Parathyroid adenoma (tissue), 2 donors: Measurements from ENCODE around the gene BARD1.
"Not testable (repeated sequence)": the region's sequence is repeated elsewhere in the genome, so short reads cannot be mapped to it uniquely, and the experiment has no call there.

Experiments used
- H2AFZ ChIP-seq: fragments of 300-600 bp; sonication (generic); one replicate; pipeline ENCODE4 v1.7.0; 2017; ENCODE audit warnings: antibody characterized with exemption, mild to moderate bottlenecking
- H3K27ac ChIP-seq: fragments of 300-600 bp; sonication (generic); one replicate; pipeline ENCODE4 v1.7.0; 2017
- H3K27me3 ChIP-seq: fragments of 300-600 bp; sonication (generic); one replicate; pipeline ENCODE4 v1.7.0; 2017; ENCODE audit warnings: low read length; ENCODE audit not compliant: control insufficient read depth, insufficient read depth
- H3K36me3 ChIP-seq: fragments of 300-600 bp; sonication (generic); one replicate; pipeline ENCODE4 v1.7.0; 2017; ENCODE audit warnings: low read length; ENCODE audit not compliant: control insufficient read depth, insufficient read depth
- H3K4me1 ChIP-seq: fragments of 300-600 bp; sonication (generic); one replicate; pipeline ENCODE4 v1.7.0; 2017; ENCODE audit warnings: control low read depth
- H3K4me2 ChIP-seq: fragments of 300-600 bp; sonication (generic); one replicate; pipeline ENCODE4 v1.7.0; 2017; ENCODE audit warnings: low read length
- H3K4me3 ChIP-seq: fragments of 300-600 bp; sonication (generic); one replicate; pipeline ENCODE4 v1.7.0; 2017; ENCODE audit warnings: low read depth, low read length
- H3K79me2 ChIP-seq: fragments of 300-600 bp; sonication (generic); one replicate; pipeline ENCODE4 v1.7.0; 2017; ENCODE audit warnings: control low read depth
- H3K9ac ChIP-seq: fragments of 300-600 bp; sonication (generic); one replicate; pipeline ENCODE4 v1.7.0; 2017; ENCODE audit warnings: mild to moderate bottlenecking
- H3K9me3 ChIP-seq: fragments of 300-600 bp; sonication (generic); one replicate; pipeline ENCODE4 v1.7.0; 2017; ENCODE audit warnings: low read length; ENCODE audit not compliant: control insufficient read depth
- CTCF ChIP-seq: fragments of 300-600 bp; sonication (generic); IDR thresholded peaks from one replicate; pipeline ENCODE4 v1.7.0; 2017; ENCODE audit warnings: antibody characterized with exemption, mild to moderate bottlenecking
- donor health status: primary hyperparathyroidism.

Gene BARD1

GRCh38 chr2:214800180-214800579, 9.3 kb downstream of the BARD1 start:
- Histone ChIP-seq H3K79me2 (peaks cover 4% of the 10 kb centered on the region), H3K27me3 (no peaks in the 10 kb centered on the region), H3K4me2 (no peak overlapping the region), H2AFZ (no peak overlapping the region), H3K9me3 (no peaks in the 10 kb centered on the region), H3K27ac (no peak overlapping the region), H3K4me3 (no peak overlapping the region), H3K36me3 (no peaks in the 10 kb centered on the region), H3K4me1 (peaks cover 2% of the 10 kb centered on the region), H3K9ac (no peak overlapping the region)
- TF ChIP-seq CTCF = no peak

- no peak overlapping the region for H3K27ac ChIP-seq
- no peak overlapping the region for H3K4me2 ChIP-seq
- H3K4me3 ChIP-seq = no peak overlapping the region
- H3K27me3 ChIP-seq = no peaks in the 10 kb centered on the region
- no peaks in the 10 kb centered on the region for H3K36me3 ChIP-seq
- no peak overlapping the region for H3K9ac ChIP-seq
- TF ChIP-seq CTCF = no peak
- H2AFZ ChIP-seq = no peak overlapping the region
- H3K4me1 ChIP-seq = peaks cover 2% of the 10 kb centered on the region
- no peaks in the 10 kb centered on the region for H3K9me3 ChIP-seq
- no peaks in the 10 kb centered on the region for H3K79me2 ChIP-seq
Observed at GRCh38 chr2:214796911-214797310, 12.6 kb downstream of the BARD1 start.

GRCh38 chr2:214783181-214783580, 26.3 kb downstream of the BARD1 start:
- H3K79me2 ChIP-seq, H3K36me3 ChIP-seq, H3K4me2 ChIP-seq, H3K27me3 ChIP-seq, H3K27ac ChIP-seq, H2AFZ ChIP-seq, H3K9ac ChIP-seq, H3K4me3 ChIP-seq, H3K4me1 ChIP-seq, H3K9me3 ChIP-seq: not testable (repeated sequence)

- Histone ChIP-seq H3K27ac (no peak overlapping the region), H3K9me3 (no peaks in the 10 kb centered on the region), H3K4me1 (no peaks in the 10 kb centered on the region), H2AFZ (no peak overlapping the region), H3K4me2 (no peak overlapping the region), H3K4me3 (no peak overlapping the region), H3K79me2 (peaks cover 5% of the 10 kb centered on the region), H3K9ac (no peak overlapping the region), H3K36me3 (no peaks in the 10 kb centered on the region), H3K27me3 (no peaks in the 10 kb centered on the region)
- no peak for TF ChIP-seq CTCF
Observed at GRCh38 chr2:214782671-214783070, 26.8 kb downstream of the BARD1 start.

- H3K9ac ChIP-seq = no peak overlapping the region
- no peak overlapping the region for H3K27ac ChIP-seq
- no peak overlapping the region for H3K4me3 ChIP-seq
- H3K27me3 ChIP-seq = no peaks in the 10 kb centered on the region
- H3K4me2 ChIP-seq = no peak overlapping the region
- H3K79me2 ChIP-seq = peaks cover 5% of the 10 kb centered on the region
- no peaks in the 10 kb centered on the region for H3K9me3 ChIP-seq
- no peaks in the 10 kb centered on the region for H3K4me1 ChIP-seq
- TF ChIP-seq CTCF = no peak
- H3K36me3 ChIP-seq = no peaks in the 10 kb centered on the region
- no peak overlapping the region for H2AFZ ChIP-seq
Observed at GRCh38 chr2:214781226-214781625, 28.3 kb downstream of the BARD1 start.
